ENCODE data around the gene IRGQ. TPM values are rescaled to one million over a fixed set of nuclear protein-coding genes. Genes with fewer than 3 reads are reported as not detected.

Gene IRGQ
- total RNA-seq, 1 donor from 2014 or later, result 34.9 TPM

DNA sequence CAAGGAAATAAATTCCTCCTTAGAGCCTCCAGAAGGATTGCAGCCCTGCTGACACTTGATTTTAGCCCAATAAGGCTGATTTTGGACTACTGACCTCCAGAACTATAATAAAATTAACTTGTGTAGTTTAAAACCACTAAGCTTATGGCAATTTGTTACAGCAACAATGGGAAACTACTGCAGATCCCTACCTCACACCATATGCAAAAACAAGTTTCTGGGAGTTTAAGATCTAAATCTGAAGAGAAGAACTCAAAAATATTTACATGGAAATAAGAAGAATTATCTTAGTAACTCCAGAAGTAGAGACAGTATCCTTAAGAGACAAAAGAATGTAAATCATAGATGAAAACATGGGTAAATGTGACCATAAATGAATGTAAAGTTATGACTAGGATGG, 57.0 kb downstream of the IRGQ start:
- peaks cover 4% of the 10 kb centered on the region for H3K4me1 Mint-ChIP-seq (ENCODE audit: low read depth)
- H3K9me3 Mint-ChIP-seq, result peaks cover 9% of the 10 kb centered on the region
- no peak for DNase-seq (ENCODE audit: low spot score)
- intact Hi-C loops (cut with micrococcal nuclease), result no loop called here
- H3K27me3 Mint-ChIP-seq (ENCODE audit: insufficient read depth), result no peaks in the 10 kb centered on the region
- no peak overlapping the region for H3K27ac Mint-ChIP-seq
- H3K36me3 Mint-ChIP-seq (ENCODE audit: low read depth), result peaks cover 28% of the 10 kb centered on the region
- H3K4me3 Mint-ChIP-seq, result no peak overlapping the region

DNA sequence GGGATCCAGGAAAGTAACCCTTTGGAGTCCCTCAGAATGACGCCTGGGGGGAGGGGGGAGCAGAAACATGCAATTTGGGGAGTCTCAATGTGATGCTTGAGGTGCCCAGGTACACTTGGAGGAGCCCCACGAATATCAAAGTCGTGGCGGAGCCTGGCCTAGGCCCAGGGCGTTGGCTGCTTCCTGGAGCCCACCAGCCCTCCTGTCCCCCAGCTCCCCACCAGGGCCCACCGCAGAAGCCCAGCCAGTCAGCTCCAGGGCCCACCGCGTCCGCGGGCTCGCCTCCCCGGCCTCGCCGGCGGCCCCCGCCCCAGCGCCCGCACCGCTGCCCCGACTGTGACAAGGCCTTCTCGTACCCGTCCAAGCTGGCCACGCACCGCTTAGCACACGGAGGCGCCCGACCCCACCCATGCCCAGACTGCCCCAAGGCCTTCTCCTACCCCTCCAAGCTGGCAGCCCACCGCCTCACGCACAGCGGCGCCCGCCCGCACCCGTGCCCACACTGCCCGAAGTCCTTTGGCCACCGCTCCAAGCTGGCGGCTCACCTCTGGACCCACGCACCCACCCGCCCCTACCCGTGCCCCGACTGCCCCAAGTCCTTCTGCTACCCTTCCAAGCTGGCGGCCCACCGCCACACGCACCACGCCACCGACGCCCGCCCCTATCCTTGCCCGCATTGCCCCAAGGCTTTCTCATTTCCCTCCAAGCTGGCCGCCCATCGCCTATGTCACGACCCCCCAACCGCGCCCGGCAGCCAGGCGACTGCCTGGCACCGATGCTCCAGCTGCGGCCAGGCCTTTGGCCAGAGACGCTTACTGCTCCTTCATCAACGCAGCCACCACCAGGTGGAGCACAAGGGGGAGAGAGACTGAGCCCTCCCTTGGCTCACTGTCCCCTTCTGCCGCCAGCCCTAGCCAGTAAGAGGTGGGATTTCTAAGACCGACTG, 60.8 kb downstream of the IRGQ start:
- Mint-ChIP-seq H3K4me1 (ENCODE audit: low read depth) (peaks cover 20% of the 10 kb centered on the region), H3K27ac (peak overlapping the region; percentile 73), H3K4me3 (no peak overlapping the region), H3K9me3 (peaks cover 9% of the 10 kb centered on the region), H3K27me3 (ENCODE audit: insufficient read depth) (no peaks in the 10 kb centered on the region), H3K36me3 (ENCODE audit: low read depth) (peaks cover 17% of the 10 kb centered on the region)
- intact Hi-C loops (cut with micrococcal nuclease), result loop anchor here (1.0 to 2.0 kb wide), 3 partner anchors 28 to 129 kb away; partner anchors contain the start of genes PINLYP and XRCC1
- DNase-seq (ENCODE audit: low spot score), result no peak

Other genes starting within 250 kb of the IRGQ start
- gene CD177, start 242.4 kb downstream of the IRGQ start, total RNA-seq, result not detected in 2 replicates
- gene TEX101, start 181.2 kb downstream of the IRGQ start, total RNA-seq, result not detected in 2 replicates
- gene LYPD3, start 130.5 kb downstream of the IRGQ start, total RNA-seq, result 4.1 and 5.3 TPM in 2 replicates
- gene PHLDB3, start 91.4 kb downstream of the IRGQ start, total RNA-seq, result 26.8 and 28.7 TPM in 2 replicates
- gene ETHE1, start 68.9 kb downstream of the IRGQ start, total RNA-seq, result 55.1 and 55.4 TPM in 2 replicates
- gene ZNF575, start 62.9 kb downstream of the IRGQ start, total RNA-seq, result 1.4 and 2.6 TPM in 2 replicates
- gene XRCC1, start 20.6 kb downstream of the IRGQ start, total RNA-seq, result 27.4 and 28.7 TPM in 2 replicates
- gene PINLYP, start 20.3 kb downstream of the IRGQ start, total RNA-seq, result 4.9 and 5.7 TPM in 2 replicates
- gene ZNF576, start 461 bp upstream of the IRGQ start, total RNA-seq, result 17.3 and 18.6 TPM in 2 replicates
- 0.10 and 0.13 TPM in 2 replicates for gene SRRM5, start 16.0 kb upstream of the IRGQ start, total RNA-seq
- gene ZNF428, start 23.5 kb upstream of the IRGQ start, total RNA-seq, result 17.9 and 20.3 TPM in 2 replicates
- gene CADM4, start 43.7 kb upstream of the IRGQ start, total RNA-seq, result 0.32 and 0.39 TPM in 2 replicates
- 10.9 and 12.1 TPM in 2 replicates for gene PLAUR, start 74.0 kb upstream of the IRGQ start, total RNA-seq
- gene IRGC, start 119.9 kb upstream of the IRGQ start, total RNA-seq, result not detected in 2 replicates
- 86.6 and 89.2 TPM in 2 replicates for gene SMG9, start 158.8 kb upstream of the IRGQ start, total RNA-seq
- 183 and 185 TPM in 2 replicates for gene KCNN4, start 184.8 kb upstream of the IRGQ start, total RNA-seq
- gene LYPD5, start 206.3 kb upstream of the IRGQ start, total RNA-seq, result 0.29 TPM in 1 of 2 replicates, not detected in the other
- 4.0 and 4.8 TPM in 2 replicates for gene ZNF283, start 231.2 kb upstream of the IRGQ start, total RNA-seq